ENCODE measurements around the gene SHCBP1L. TPM values are rescaled to one million over a fixed set of nuclear protein-coding genes. Genes with fewer than 3 reads are reported as not detected.
A peak's percentile ranks its signal among the peaks of the same experiment; 100 is the strongest.

The SHCBP1L gene
- total and polyA plus RNA-seq, 9 donors: not detected

DNA sequence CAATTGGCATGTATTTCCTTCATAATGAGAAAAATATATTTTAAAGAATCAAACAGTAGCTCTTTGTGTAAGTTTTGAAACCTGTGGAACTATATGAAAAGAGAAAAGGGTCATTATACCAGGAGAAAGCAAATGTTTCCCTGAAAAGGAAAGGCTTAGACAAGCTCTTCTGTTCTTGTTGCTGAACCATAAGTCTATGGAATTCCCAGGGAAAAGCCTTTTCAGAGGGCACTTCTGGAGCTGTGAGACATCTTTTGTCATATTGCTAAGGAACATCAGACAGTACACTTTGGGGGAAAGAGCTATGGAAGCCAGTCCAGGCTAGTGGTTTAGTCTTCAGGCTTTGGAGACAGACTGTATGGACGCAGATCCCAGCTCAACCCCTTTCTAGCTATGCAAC lies 12.1 kb upstream of the SHCBP1L start:
- no peaks in the 10 kb centered on the region for H3K36me3 ChIP-seq
- no peaks in the 10 kb centered on the region for H3K27me3 ChIP-seq
- DNase-seq: no peak
- no peaks in the 10 kb centered on the region for H3K4me1 ChIP-seq (ENCODE audit: insufficient read depth)
- 95 to 100% (median 97%) methylated on average over 1 of the region's 1 CpG for WGBS, 3 donors
- no peak overlapping the region for H3K27ac ChIP-seq
- intact Hi-C loops (cut with DNase I): no loop called here
- no peak for TF ChIP-seq EP300 (IDR thresholded peaks at IDR 0.05)
- TF ChIP-seq POLR2A (IDR thresholded peaks at IDR 0.05): no peak
- TF ChIP-seq, protein P1, sequence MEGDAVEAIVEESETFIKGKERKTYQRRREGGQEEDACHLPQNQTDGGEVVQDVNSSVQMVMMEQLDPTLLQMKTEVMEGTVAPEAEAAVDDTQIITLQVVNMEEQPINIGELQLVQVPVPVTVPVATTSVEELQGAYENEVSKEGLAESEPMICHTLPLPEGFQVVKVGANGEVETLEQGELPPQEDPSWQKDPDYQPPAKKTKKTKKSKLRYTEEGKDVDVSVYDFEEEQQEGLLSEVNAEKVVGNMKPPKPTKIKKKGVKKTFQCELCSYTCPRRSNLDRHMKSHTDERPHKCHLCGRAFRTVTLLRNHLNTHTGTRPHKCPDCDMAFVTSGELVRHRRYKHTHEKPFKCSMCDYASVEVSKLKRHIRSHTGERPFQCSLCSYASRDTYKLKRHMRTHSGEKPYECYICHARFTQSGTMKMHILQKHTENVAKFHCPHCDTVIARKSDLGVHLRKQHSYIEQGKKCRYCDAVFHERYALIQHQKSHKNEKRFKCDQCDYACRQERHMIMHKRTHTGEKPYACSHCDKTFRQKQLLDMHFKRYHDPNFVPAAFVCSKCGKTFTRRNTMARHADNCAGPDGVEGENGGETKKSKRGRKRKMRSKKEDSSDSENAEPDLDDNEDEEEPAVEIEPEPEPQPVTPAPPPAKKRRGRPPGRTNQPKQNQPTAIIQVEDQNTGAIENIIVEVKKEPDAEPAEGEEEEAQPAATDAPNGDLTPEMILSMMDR (IDR thresholded peaks at IDR 0.05): no peak
- H3K4me3 ChIP-seq: no peak overlapping the region
- no peaks in the 10 kb centered on the region for H3K9me3 ChIP-seq

DNA sequence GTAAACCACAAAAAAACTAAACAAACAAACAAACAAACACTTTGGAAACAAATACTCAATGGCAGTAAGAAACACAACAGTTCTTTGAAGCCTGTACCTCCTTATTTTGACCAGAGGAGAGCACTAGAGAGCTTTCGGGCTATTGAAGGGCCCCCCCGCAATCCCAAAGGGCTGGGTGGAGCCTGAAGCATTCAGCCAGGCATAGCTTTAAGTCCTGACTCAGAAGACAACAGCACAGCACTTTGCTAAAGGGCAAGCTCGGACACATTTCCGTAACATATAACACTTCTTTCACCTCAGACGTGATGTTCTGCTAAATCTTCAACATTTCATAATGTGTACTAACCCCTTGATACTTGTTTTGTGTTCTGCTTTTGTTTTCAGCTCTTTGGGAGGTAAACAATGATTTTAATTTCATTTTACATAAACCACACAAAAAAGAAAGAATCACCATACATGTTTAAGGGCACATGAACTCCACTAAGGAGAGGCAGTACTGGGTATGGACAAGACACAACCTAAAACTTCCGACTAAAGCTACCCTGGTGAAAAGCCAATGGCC lies 9.7 kb upstream of the SHCBP1L start:
- no peaks in the 10 kb centered on the region for H3K9me3 ChIP-seq
- H3K36me3 ChIP-seq: no peaks in the 10 kb centered on the region
- peak; percentile 72 to 85 (median 75) for DNase-seq
- no peaks in the 10 kb centered on the region for H3K27me3 ChIP-seq
- no peaks in the 10 kb centered on the region for H3K4me1 ChIP-seq (ENCODE audit: insufficient read depth)
- H3K27ac ChIP-seq: no peak overlapping the region
- TF ChIP-seq, protein P1 (IDR thresholded peaks at IDR 0.05): peak; percentile 66 to 86 (median 84)
- TF ChIP-seq EP300 (IDR thresholded peaks at IDR 0.05) (no peak), POLR2A (IDR thresholded peaks at IDR 0.05) (peak; percentile 37)
- peak overlapping the region; percentile 21 for H3K4me3 ChIP-seq
- intact Hi-C loops (cut with DNase I): loop anchor here in 2 of 4 donors (5.0 kb wide), 3 partner anchors 270 to 355 kb away; no protein-coding TSS in a partner anchor
- WGBS, 3 donors: 1 to 4% (median 3%) methylated on average over 6 of the region's 6 CpGs

DNA sequence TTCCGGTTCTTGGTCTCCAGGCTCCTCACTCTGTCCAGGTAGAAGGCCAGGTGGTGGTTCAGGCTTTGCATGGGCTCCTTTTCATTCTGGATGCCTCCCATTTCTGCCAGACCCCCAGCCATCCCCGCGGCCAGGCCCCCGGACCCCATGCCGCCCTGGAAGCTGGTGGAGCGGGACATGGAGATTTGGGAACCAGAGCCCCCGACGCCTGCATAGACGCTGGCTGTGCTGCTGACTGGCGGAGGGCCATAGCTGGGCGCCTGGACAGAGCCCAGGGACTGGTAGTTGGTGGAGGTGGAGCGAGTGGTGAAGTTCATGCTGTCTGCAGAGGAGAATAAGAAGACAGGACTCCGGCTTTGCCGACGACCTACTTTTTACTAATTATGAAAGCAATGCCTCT lies 7.1 kb upstream of the SHCBP1L start:
- intact Hi-C loops (cut with DNase I): loop anchor here in 2 of 4 donors (5.0 kb wide), 3 partner anchors 272 to 357 kb away; no protein-coding TSS in a partner anchor
- Histone ChIP-seq H3K4me3 (no peak overlapping the region), H3K27ac (no peak overlapping the region), H3K36me3 (no peaks in the 10 kb centered on the region), H3K9me3 (no peaks in the 10 kb centered on the region), H3K4me1 (ENCODE audit: insufficient read depth) (no peaks in the 10 kb centered on the region), H3K27me3 (no peaks in the 10 kb centered on the region)
- TF ChIP-seq, protein P1 (IDR thresholded peaks at IDR 0.05): no peak
- no peak for TF ChIP-seq POLR2A (IDR thresholded peaks at IDR 0.05)
- TF ChIP-seq EP300 (IDR thresholded peaks at IDR 0.05): no peak
- WGBS, 3 donors: 85 to 90% (median 89%) methylated on average over 15 of the region's 15 CpGs
- DNase-seq: no peak

DNA sequence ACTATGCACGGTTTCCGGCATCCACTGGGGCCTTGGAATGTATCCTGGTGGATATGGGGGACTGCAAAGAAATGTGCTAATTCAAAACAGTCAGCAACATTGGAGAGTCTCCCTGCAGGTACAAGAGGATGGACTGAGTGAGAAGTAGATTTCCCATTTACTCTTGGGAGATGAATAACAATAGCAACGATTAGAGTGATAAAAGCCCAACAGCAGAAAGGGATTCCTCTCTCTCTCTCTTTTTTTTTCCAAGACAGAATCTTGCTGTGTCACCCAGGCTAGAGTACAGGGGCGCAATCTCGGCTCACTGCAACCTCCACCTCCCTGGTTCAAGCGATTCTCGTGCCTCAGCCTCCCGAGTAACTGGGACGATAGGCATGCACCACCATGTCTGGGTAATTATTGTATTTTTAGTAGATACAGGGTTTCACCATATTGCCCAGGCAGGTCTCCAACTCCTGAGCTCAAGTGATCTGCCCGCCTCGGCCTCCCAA lies 5.0 kb upstream of the SHCBP1L start:
- no peaks in the 10 kb centered on the region for H3K27me3 ChIP-seq
- no peak overlapping the region for H3K4me3 ChIP-seq
- WGBS, 3 donors: 82 to 88% (median 84%) methylated on average over 11 of the region's 11 CpGs
- no peak for DNase-seq
- H3K36me3 ChIP-seq: no peaks in the 10 kb centered on the region
- no peaks in the 10 kb centered on the region for H3K9me3 ChIP-seq
- intact Hi-C loops (cut with DNase I): loop anchor here in 1 of 4 donors (10.0 kb wide), 1 partner anchor 367 kb away; no protein-coding TSS in a partner anchor
- peaks cover 1% of the 10 kb centered on the region for H3K4me1 ChIP-seq (ENCODE audit: insufficient read depth)
- no peak overlapping the region for H3K27ac ChIP-seq
- TF ChIP-seq, protein P1 (IDR thresholded peaks at IDR 0.05): no peak
- TF ChIP-seq EP300 (IDR thresholded peaks at IDR 0.05) (no peak), POLR2A (IDR thresholded peaks at IDR 0.05) (no peak)

Data from ovary (tissue), 9 donors.